Measurements from ENCODE around the gene GABBR2. TPM values are rescaled to one million over a fixed set of nuclear protein-coding genes. Genes with fewer than 3 reads are reported as not detected.

GABBR2 gene
- total RNA-seq, 1 experiment from 2014 or later, result 0.23 TPM

DNA sequence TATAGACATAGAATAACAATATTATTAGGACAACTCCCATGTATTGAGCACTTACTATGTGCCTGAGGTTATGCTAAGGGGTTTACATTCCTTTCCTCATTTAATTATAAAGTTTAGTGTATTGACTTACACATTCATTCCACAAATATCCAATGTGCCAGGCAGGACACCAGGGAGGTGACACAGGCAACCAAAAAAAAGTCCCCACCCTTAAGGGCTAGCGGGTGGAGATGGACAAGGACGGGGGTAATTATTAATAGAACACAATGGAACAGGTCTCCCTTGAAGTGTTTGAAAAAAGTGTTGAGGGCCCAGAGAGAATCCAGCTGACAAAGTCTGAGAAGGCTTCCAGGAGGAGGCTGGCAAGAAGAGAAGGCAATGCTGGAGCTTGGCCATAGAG, 459.0 kb downstream of the GABBR2 start:
- Mint-ChIP-seq H3K27ac (ENCODE audit: unreplicated experiment) (peak overlapping the region; percentile 69), H3K27me3 (ENCODE audit: insufficient read depth, unreplicated experiment) (no peaks in the 10 kb centered on the region), H3K4me3 (ENCODE audit: unreplicated experiment) (peak overlapping the region; percentile 52), H3K4me1 (ENCODE audit: low read depth, unreplicated experiment) (peaks cover 48% of the 10 kb centered on the region), H3K36me3 (ENCODE audit: insufficient read depth, unreplicated experiment) (peaks cover 11% of the 10 kb centered on the region), H3K9me3 (ENCODE audit: unreplicated experiment) (no peaks in the 10 kb centered on the region)
- Histone ChIP-seq H3K9me3 (no peaks in the 10 kb centered on the region), H3K27me3 (replicated peaks; ENCODE audit: control insufficient read depth, insufficient read depth, low read length) (no peaks in the 10 kb centered on the region), H3K4me3 (ENCODE audit: low read depth, low read length) (no peak overlapping the region), H3K36me3 (ENCODE audit: control insufficient read depth, insufficient read depth, low read length) (no peaks in the 10 kb centered on the region), H3K4me1 (peaks cover 25% of the 10 kb centered on the region)
- no peak for TF ChIP-seq CTCF (IDR thresholded peaks at IDR 0.05; ENCODE audit: insufficient read depth in 1 of 2, low read depth in 1 of 2, low read length in 1 of 2, severe bottlenecking in 1 of 2, unreplicated experiment in 1 of 2)
- POLR2A ChIA-PET, result no interaction called here
- intact Hi-C loops (cut with micrococcal nuclease; ENCODE audit: unreplicated experiment), result loop anchor here (10.0 kb wide), 1 partner anchor 265 kb away; the partner anchor contains the start of gene ANP32B
- CTCF ChIA-PET, result no interaction called here
- no TSS peak for BruUV-seq (replicated peaks)
- no peak for DNase-seq

GRCh38 chr9:98248737-98249474, 459.8 kb downstream of the GABBR2 start:
- Mint-ChIP-seq H3K36me3 (ENCODE audit: insufficient read depth, unreplicated experiment) (peaks cover 13% of the 10 kb centered on the region), H3K4me1 (ENCODE audit: low read depth, unreplicated experiment) (peaks cover 51% of the 10 kb centered on the region), H3K9me3 (ENCODE audit: unreplicated experiment) (no peaks in the 10 kb centered on the region), H3K4me3 (ENCODE audit: unreplicated experiment) (no peak overlapping the region), H3K27me3 (ENCODE audit: insufficient read depth, unreplicated experiment) (no peaks in the 10 kb centered on the region), H3K27ac (ENCODE audit: unreplicated experiment) (peak overlapping the region; percentile 65)
- no peak for TF ChIP-seq CTCF (IDR thresholded peaks at IDR 0.05; ENCODE audit: insufficient read depth in 1 of 2, low read depth in 1 of 2, low read length in 1 of 2, severe bottlenecking in 1 of 2, unreplicated experiment in 1 of 2)
- no peak overlapping the region for H3K4me3 ChIP-seq (ENCODE audit: low read depth, low read length)
- peak in 1 of 2 experiments; percentile 50 for DNase-seq
- POLR2A ChIA-PET, result no interaction called here
- H3K36me3 ChIP-seq (ENCODE audit: control insufficient read depth, insufficient read depth, low read length), result no peaks in the 10 kb centered on the region
- intact Hi-C loops (cut with micrococcal nuclease; ENCODE audit: unreplicated experiment), result no loop called here
- BruUV-seq (replicated peaks), result no TSS peak
- peaks cover 23% of the 10 kb centered on the region for H3K4me1 ChIP-seq
- no peaks in the 10 kb centered on the region for H3K9me3 ChIP-seq
- no peaks in the 10 kb centered on the region for H3K27me3 ChIP-seq (replicated peaks; ENCODE audit: control insufficient read depth, insufficient read depth, low read length)
- CTCF ChIA-PET, result no interaction called here

DNA sequence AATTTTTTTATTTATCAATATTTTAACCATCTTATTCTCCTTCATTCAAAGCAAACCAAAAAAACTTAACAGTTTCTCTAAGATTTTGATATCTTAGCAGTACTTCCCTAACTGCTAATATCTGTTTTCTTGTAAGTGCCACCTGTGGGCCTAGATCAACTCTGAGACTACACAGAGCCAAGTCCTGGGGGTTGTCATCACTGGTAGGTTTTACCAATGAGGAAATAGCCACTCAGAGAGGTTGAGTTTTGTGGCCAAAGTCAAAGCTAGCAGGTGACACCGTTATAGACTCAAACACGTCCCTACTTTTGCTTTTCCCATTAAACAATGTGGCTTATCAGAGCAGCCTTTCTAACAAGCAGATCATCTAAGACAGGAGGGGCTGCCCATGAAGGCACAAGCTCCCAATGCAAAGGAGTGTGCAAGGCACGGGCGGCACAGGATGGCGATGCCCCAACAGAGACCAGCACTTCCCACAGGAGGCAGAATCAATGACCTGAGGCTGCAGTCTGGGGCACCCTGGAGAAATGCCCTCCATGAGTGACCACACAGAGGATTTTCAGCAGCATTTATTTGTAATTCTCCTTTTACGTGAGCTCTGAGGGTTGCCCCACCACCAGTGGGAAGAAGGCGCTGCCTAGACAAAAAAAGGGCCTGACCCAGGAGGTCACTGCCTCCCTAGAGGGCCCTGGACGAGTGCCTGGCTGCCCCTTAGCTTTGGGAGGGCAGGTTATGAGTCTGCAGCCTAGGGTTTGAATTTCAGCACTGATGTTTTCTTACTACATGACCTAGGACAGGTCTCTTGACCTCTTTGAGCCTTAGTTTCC, 460.7 kb downstream of the GABBR2 start:
- peaks cover 13% of the 10 kb centered on the region for H3K36me3 Mint-ChIP-seq (ENCODE audit: insufficient read depth, unreplicated experiment)
- H3K4me1 ChIP-seq, result peaks cover 26% of the 10 kb centered on the region
- no peaks in the 10 kb centered on the region for H3K27me3 ChIP-seq (replicated peaks; ENCODE audit: control insufficient read depth, insufficient read depth, low read length)
- no peak overlapping the region for H3K4me3 ChIP-seq (ENCODE audit: low read depth, low read length)
- BruUV-seq (replicated peaks), result no TSS peak
- H3K9me3 ChIP-seq, result no peaks in the 10 kb centered on the region
- no peak for TF ChIP-seq CTCF (IDR thresholded peaks at IDR 0.05; ENCODE audit: insufficient read depth in 1 of 2, low read depth in 1 of 2, low read length in 1 of 2, severe bottlenecking in 1 of 2, unreplicated experiment in 1 of 2)
- DNase-seq, result no peak
- no peaks in the 10 kb centered on the region for H3K9me3 Mint-ChIP-seq (ENCODE audit: unreplicated experiment)
- ChIA-PET POLR2A (no interaction called here), CTCF (no interaction called here)
- H3K27ac Mint-ChIP-seq (ENCODE audit: unreplicated experiment), result peak overlapping the region; percentile 65
- intact Hi-C loops (cut with micrococcal nuclease; ENCODE audit: unreplicated experiment), result no loop called here
- no peak overlapping the region for H3K4me3 Mint-ChIP-seq (ENCODE audit: unreplicated experiment)
- H3K27me3 Mint-ChIP-seq (ENCODE audit: insufficient read depth, unreplicated experiment), result no peaks in the 10 kb centered on the region
- peaks cover 46% of the 10 kb centered on the region for H3K4me1 Mint-ChIP-seq (ENCODE audit: low read depth, unreplicated experiment)
- no peaks in the 10 kb centered on the region for H3K36me3 ChIP-seq (ENCODE audit: control insufficient read depth, insufficient read depth, low read length)

Data from Caco-2 (cell line).